GM12878 (cell line): ENCODE measurements around the gene C7orf33. TPM values are rescaled to one million over a fixed set of nuclear protein-coding genes. Genes with fewer than 3 reads are reported as not detected.

ENCODE experiments used
- ATAC-seq: fragments of 200-7000 bp; cut with Tn5 transposase; 3 replicates; pipeline ENCODE4 v1.9.1; 2020; ENCODE audit warnings: mild to moderate bottlenecking, moderate library complexity
- BruUV-seq: library from RNA; stranded (reverse); fragments of 400-500 nt; replicated peaks from 2 replicates; lab custom pipeline; 2021; lab: Mats Ljungman, UMichigan
- CTCF ChIA-PET: fragments of 300-600 bp; sonication (Branson Sonifier 250); formaldehyde crosslinking; extraction: SDS; loops from one replicate; lab custom pipeline; 2021; ENCODE audit warnings: inconsistent platforms; lab: Yijun Ruan, JAX
- POLR2A ChIA-PET: fragments of 350-600 bp; formaldehyde crosslinking; extraction: SDS; loops from one replicate; lab custom pipeline; 2021; ENCODE audit warnings: inconsistent platforms; lab: Charles Lee
- RAD21 ChIA-PET: fragments of 300-600 bp; sonication (Branson Sonifier 250); formaldehyde crosslinking; loops from one replicate; lab custom pipeline; 2023; ENCODE audit warnings: antibody characterized with exemption; ENCODE audit not compliant: unreplicated experiment; lab: Charles Lee
- SMC1A ChIA-PET: fragments of 300-600 bp; sonication (Branson Sonifier 250); formaldehyde crosslinking; loops from one replicate; lab custom pipeline; 2023; ENCODE audit not compliant: unreplicated experiment, uncharacterized antibody; lab: Charles Lee
- DNase-seq: peaks from one replicate; pipeline ENCODE4 v3.0.0-alpha.2; 2011; ENCODE audit warnings: low read depth, low spot score
- FAIRE-seq: peaks from 3 replicates; lab custom pipeline; 2011; peaks lifted over from hg19 to GRCh38; lab: Jason Lieb, UNC
- H2AFZ ChIP-seq: 2 replicates; pipeline ENCODE4 v1.6.0; 2011; ENCODE audit warnings: low read depth, low read length, control low read depth; ENCODE audit not compliant: control insufficient read depth
- H3K27ac ChIP-seq: 2 replicates; pipeline ENCODE4 v1.5.1; 2011; ENCODE audit warnings: control low read depth; ENCODE audit not compliant: control insufficient read depth, insufficient read depth
- H3K27me3 ChIP-seq, 2 experiments: replicated peaks in 1 of 2; 2 replicates each; pipeline versions ENCODE4 v1.6.0 to v1.6.1; 2011; ENCODE audit warnings: low read length in 1 of 2; ENCODE audit not compliant: control insufficient read depth in 2 of 2, insufficient read depth in 2 of 2
- H3K36me3 ChIP-seq, 2 experiments: 2 replicates each; pipeline ENCODE4 v1.5.1; 2011; ENCODE audit warnings: low read length in 1 of 2; ENCODE audit not compliant: control insufficient read depth in 2 of 2, insufficient read depth in 2 of 2
- H3K4me1 ChIP-seq: 2 replicates; pipeline ENCODE4 v1.6.1; 2011; ENCODE audit warnings: mild to moderate bottlenecking, low read length, moderate library complexity, mixed read lengths; ENCODE audit not compliant: control insufficient read depth, insufficient read depth
- H3K4me2 ChIP-seq: 2 replicates; pipeline ENCODE4 v1.6.0; 2011; ENCODE audit warnings: control low read depth; ENCODE audit not compliant: control insufficient read depth, insufficient read depth
- H3K4me3 ChIP-seq: fragments of 200-600 bp; sonication (generic); 2 replicates; pipeline ENCODE4 v1.5.1; 2016
- H3K79me2 ChIP-seq: 2 replicates; pipeline ENCODE4 v1.6.0; 2011; ENCODE audit warnings: low read length; ENCODE audit not compliant: control insufficient read depth, insufficient read depth
- H3K9ac ChIP-seq: 2 replicates; pipeline ENCODE4 v1.8.0; 2011; ENCODE audit warnings: low read length, control low read depth, mixed read lengths; ENCODE audit not compliant: control insufficient read depth, insufficient read depth
- H3K9me3 ChIP-seq: replicated peaks from 3 replicates; pipeline ENCODE4 v1.5.1; 2011; ENCODE audit warnings: mild to moderate bottlenecking, low read length; ENCODE audit not compliant: control insufficient read depth, insufficient read depth
- H4K20me1 ChIP-seq: 2 replicates; pipeline ENCODE4 v1.6.0; 2011; ENCODE audit not compliant: control insufficient read depth, insufficient read depth
- CHD1 ChIP-seq: IDR thresholded peaks from 2 replicates; pipeline ENCODE4 v1.6.1; 2012; ENCODE audit warnings: low read depth, low read length, improper control_type of control experiment
- FOS ChIP-seq: IDR thresholded peaks from 3 replicates; pipeline ENCODE4 v1.6.1; 2011; ENCODE audit warnings: borderline replicate concordance; ENCODE audit not compliant: insufficient read length; ENCODE audit errors: extremely low read depth
- NR2F1 ChIP-seq: fragments of 450-650 bp; conservative IDR thresholded peaks from 2 replicates; pipeline ENCODE4 v1.6.1; 2017; ENCODE audit warnings: mild to moderate bottlenecking
- TARDBP ChIP-seq: IDR thresholded peaks from 2 replicates; pipeline ENCODE4 v1.6.1; 2016; ENCODE audit warnings: borderline replicate concordance
- ZZZ3 ChIP-seq: IDR thresholded peaks from 2 replicates; pipeline ENCODE4 v1.6.1; 2011; ENCODE audit warnings: low read depth; ENCODE audit not compliant: control insufficient read depth, insufficient read length
- WGBS: methylation state at CpG from one replicate; pipeline ENCODE4 v1.1.6; 2016; ENCODE audit warnings: low lambda C conversion rate; ENCODE audit not compliant: insufficient replicate concordance, insufficient coverage; ENCODE audit errors: missing lambda C conversion rate; 5-methylcytosine and 5-hydroxymethylcytosine counted together
- in situ Hi-C: fragments of 300-500 bp; cut with MboI; formaldehyde crosslinking; loops from 9 replicates; pipeline ENCODE4 v1.14.3; 2018; ENCODE audit warnings: mixed read lengths
- intact Hi-C: fragments of 100-400 bp; cut with micrococcal nuclease; formaldehyde crosslinking; loops from one replicate; pipeline ENCODE4 v1.14.2; 2022; ENCODE audit not compliant: unreplicated experiment
- polyA plus RNA-seq, 11 experiments: library from polyadenylated mRNA; depleted of rRNA in 4 of 11; unstranded in 6 of 11; stranded (reverse) in 5 of 11; fragments of >200 nt; fragmentation: Nextera tagmentation in 4 of 11; fragmentation: Illumina TruSeq in 1 of 11; extraction: Ambion mirVana in 4 of 11; extraction: Trizol in 1 of 11; gene quantifications; 1 replicate in 1 of 11; 2 replicates in 10 of 11; pipeline versions ENCODE4 v1.2.1 to v1.2.3, GENCODE V29; 2011 to 2016; ENCODE audit warnings: inconsistent platforms in 2 of 11, missing spikeins in 2 of 11, low read depth in 1 of 11
- total RNA-seq, 4 experiments: library from RNA; depleted of rRNA in 3 of 4; stranded (reverse); fragments of >200 nt in 3 of 4; fragmentation: Illumina TruSeq in 1 of 4; extraction: Trizol in 1 of 4; gene quantifications; 2 replicates each; pipeline versions ENCODE4 v1.2.1 to v1.2.3, GENCODE V29; 2013 to 2021

Gene C7orf33
- total and polyA plus RNA-seq, 10 of the 15 experiments (the other 5 are each of a cell fraction or from before 2014, with no cell fraction given), result not detected

- 58% methylated on average over 3 of the region's 3 CpGs for WGBS
- POLR2A ChIA-PET, result no interaction called here
- no peak for FAIRE-seq
- Histone ChIP-seq H4K20me1 (no peaks in the 10 kb centered on the region), H3K27ac (no peak overlapping the region), H3K4me2 (no peak overlapping the region), H3K4me3 (no peak overlapping the region), H3K79me2 (no peaks in the 10 kb centered on the region), H3K9ac (no peak overlapping the region), H3K36me3 (no peaks in the 10 kb centered on the region), H3K9me3 (no peaks in the 10 kb centered on the region), H2AFZ (no peak overlapping the region), H3K27me3 (peaks cover 0 to 3% of the 10 kb centered on the region in 2 experiments; a peak in 2 of 4 replicates), H3K4me1 (no peaks in the 10 kb centered on the region; the same call in 1 of the 2 replicates)
- intact Hi-C loops (no loop called here), in situ Hi-C loops (no loop called here)
- RAD21 ChIA-PET, result no interaction called here
- CTCF ChIA-PET, result no interaction called here
- TF ChIP-seq ZZZ3, result no peak
- no peak for TF ChIP-seq TARDBP
- TF ChIP-seq CHD1, result no peak
- no peak for ATAC-seq
- no peak for DNase-seq
- SMC1A ChIA-PET, result no interaction called here
- no TSS peak for BruUV-seq
Observed at GRCh38 chr7:148625342-148625741, 34.8 kb downstream of the C7orf33 start.

GRCh38 chr7:148626828-148627227 is 36.3 kb downstream of the C7orf33 start:
- Histone ChIP-seq H3K79me2 (no peaks in the 10 kb centered on the region), H3K27me3 (peaks cover 0 to 3% of the 10 kb centered on the region in 2 experiments; a peak in 2 of 4 replicates), H3K4me2 (no peak overlapping the region), H3K4me1 (no peaks in the 10 kb centered on the region; the same call in 1 of the 2 replicates), H4K20me1 (no peaks in the 10 kb centered on the region), H3K27ac (no peak overlapping the region), H3K4me3 (no peak overlapping the region), H2AFZ (no peak overlapping the region), H3K36me3 (no peaks in the 10 kb centered on the region), H3K9me3 (peaks cover 1% of the 10 kb centered on the region; the same call in 1 of the 3 replicates), H3K9ac (no peak overlapping the region)
- POLR2A ChIA-PET, result no interaction called here
- TF ChIP-seq FOS (no peak), NR2F1 (no peak)
- ATAC-seq (no peak), DNase-seq (no peak), FAIRE-seq (no peak)
- in situ Hi-C loops (no loop called here), intact Hi-C loops (no loop called here)
- RAD21 ChIA-PET, result no interaction called here
- SMC1A ChIA-PET, result no interaction called here
- CTCF ChIA-PET, result interaction anchor here (0.6 kb wide), 2 partner anchors 43 to 270 kb away, joined by 3 read pairs; no protein-coding TSS in a partner anchor
- WGBS, result 78% methylated on average over 3 of the region's 3 CpGs
- no TSS peak for BruUV-seq
